ENCODE data around the gene RNF11. TPM values are rescaled to one million over a fixed set of nuclear protein-coding genes. Genes with fewer than 3 reads are reported as not detected.
A peak's percentile ranks its signal among the peaks of the same experiment; 100 is the strongest.

The RNF11 gene
- total RNA-seq, 2 donors from 2014 or later: 69.6 to 109 TPM

DNA sequence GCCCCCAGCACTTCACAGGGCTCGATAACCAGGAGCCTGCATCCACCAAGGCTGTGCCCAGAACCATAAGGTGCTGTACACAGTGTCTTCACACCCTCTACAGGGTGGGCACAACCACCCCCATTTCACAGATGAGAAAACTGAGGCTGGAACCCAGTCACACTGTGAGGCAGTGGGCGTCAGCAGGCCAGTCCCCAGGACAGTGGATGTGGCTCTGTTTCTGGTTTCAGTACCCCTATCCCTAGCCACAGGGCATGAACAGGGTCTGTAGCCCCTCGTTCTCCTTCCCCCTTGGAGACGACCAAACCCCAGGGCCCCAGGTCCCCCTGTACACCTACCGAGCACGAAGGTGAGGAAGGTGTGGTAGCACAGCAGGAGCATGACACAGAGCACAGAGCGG is 66.7 kb downstream of the RNF11 start:
- ATAC-seq: no peak
- intact Hi-C loops (cut with DNase I, micrococcal nuclease): no loop called here
- no peak for DNase-seq

DNA sequence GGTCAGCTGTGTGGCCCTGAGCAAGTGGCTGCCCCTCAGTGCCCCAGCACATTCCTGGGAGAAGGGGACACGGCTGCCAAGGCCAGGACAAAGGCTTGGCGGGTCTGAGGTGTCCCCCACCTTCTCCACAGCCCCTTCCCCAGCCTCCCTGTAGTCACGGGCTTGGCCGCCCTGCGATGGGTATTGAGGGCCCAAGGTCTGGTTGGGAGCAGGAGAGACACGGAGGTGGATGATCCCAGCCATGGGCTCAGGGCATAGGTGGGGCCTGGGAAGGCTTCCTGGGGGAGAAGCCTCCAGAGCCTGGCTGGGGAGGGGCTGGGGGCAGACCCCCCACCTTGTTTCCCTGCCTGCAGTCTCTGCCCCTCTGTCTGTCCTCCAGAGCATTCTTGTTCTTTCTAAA is 67.2 kb downstream of the RNF11 start:
- DNase-seq (no peak), ATAC-seq (no peak)
- intact Hi-C loops (cut with DNase I, micrococcal nuclease): no loop called here

GRCh38 chr1:51303751-51304251 is 67.7 kb downstream of the RNF11 start:
- intact Hi-C loops (cut with DNase I, micrococcal nuclease): no loop called here
- DNase-seq (no peak), ATAC-seq (no peak)

DNA sequence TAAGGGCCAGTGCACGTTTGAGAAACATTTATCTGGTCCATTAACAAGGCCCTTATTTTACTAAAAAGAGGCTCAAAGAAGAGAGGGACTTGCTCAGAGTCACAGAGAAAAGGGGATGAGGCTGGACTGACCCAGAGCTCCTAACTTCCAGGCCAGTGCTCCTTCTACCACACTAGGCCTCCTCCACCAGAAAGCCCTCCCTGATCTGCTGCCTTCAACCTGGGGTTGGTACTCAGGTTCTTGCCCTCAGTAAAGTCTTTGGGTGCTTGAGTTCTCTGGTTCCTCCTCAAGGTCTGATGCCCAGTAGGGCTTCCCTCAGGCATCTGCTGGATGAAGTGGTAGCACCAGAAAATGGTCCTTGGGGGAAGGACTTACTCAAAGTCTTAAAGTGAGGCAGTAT is 68.3 kb downstream of the RNF11 start:
- no peak for DNase-seq
- no peak for ATAC-seq
- intact Hi-C loops (cut with DNase I, micrococcal nuclease): no loop called here

DNA sequence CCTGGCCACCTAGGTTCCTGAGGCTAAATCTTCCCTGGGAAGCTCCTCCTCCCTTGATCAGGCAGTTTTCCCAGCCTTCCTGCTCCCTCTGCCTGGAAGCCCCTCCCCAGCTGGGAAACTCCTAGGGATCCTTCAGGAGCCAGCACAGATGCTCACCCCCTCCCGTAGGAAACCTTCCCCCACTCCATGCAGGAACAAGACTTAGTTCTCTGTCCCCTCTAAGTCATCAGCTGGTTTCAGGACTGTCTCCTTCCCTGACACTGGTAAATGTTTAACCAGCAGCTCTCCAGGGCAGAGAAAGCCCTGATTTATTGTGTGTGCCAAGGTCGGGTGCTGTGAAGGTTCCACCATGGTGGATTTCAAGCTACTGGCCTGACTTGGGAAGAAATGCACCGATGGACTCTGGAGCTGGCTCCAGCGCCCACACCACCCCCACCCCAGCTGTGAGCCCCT is 69.3 kb downstream of the RNF11 start:
- peak; percentile 46 to 59 for DNase-seq
- intact Hi-C loops (cut with DNase I, micrococcal nuclease): no loop called here
- peak; percentile 92 for ATAC-seq

DNA sequence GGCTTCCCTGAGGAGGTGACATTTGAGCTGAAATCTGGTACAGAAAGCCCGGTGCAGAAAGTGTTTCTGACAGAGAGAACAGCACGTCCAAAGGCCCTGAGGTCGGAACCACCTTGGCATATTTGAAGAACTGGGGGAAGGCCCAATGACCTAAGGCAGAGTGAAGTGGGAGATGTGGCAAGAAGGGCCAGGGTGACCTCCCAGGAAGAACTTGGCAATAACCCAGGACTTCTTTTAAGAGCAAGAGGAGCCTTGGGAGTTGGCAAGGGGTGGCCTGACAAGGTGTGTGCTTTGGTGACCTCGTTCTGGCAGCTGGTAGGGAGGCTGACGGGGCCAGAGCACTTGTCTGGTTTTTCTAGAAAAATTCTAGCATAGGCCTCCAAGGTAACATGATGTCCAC is 70.9 kb downstream of the RNF11 start:
- DNase-seq (no peak), ATAC-seq (no peak)
- intact Hi-C loops (cut with DNase I, micrococcal nuclease): no loop called here

DNA sequence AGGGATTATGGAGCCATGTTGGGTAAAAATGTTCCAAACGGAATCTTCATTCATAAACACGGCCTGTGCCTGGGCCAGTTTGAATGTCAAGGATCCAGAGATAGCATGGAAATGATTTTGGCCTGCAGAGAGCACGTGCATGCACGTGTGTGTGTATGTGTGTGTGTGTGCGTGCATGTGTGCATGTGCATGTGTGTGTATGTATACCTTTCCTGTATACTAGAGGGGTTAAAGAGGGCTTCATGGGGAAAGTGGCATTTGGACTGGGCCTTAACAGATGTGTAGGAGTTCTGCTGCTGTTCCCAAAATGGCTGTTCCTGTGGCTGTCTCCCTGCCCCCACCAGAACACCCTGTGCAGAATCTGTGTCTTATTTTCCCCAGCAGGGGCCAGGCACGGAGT is 72.6 kb downstream of the RNF11 start:
- DNase-seq: no peak
- intact Hi-C loops (cut with DNase I, micrococcal nuclease): no loop called here
- ATAC-seq: no peak

DNA sequence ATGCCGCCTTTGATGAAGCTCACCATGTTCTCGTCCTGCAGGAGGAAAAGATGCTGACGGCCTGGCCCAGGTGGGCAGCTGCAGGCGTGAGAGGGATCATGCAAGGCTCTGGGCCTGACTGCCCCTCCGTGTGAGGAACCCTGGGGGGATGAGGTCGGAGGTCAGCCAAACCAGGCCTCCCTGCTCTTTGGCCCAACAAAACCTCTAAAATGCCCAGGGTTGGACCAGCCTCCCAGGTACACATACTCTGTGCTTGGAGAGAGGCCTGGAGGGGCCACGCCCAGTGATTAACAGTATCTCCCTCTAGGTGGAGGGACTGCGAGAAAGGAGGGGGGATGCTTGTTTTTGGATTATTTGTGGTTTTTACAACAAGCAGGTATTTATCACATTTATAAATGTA is 73.2 kb downstream of the RNF11 start:
- ATAC-seq (no peak), DNase-seq (no peak)
- intact Hi-C loops (cut with DNase I, micrococcal nuclease): no loop called here

- intact Hi-C loops (cut with DNase I, micrococcal nuclease): no loop called here
- ATAC-seq (no peak), DNase-seq (no peak)
Measured at GRCh38 chr1:51310871-51311613, 75.0 kb downstream of the RNF11 start.

DNA sequence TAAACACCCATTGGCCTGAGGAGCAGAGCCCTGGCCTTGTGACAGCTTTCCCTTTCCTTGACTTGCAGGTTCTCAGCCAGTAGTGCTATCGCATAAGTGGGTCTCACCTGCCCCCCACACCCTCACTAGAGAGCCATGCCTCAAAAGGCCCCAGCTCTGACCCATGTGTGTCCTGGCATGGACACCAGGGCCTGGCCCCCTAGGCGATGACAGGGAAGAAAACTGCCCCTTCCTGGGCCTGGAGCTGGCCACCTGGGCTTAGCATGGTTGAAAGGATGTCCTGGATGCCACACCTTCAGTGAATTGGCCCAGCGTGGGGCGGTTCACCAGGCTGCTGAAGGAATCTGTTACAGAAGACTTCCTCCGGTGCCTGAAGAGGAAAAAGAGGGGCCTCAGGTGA is 75.8 kb downstream of the RNF11 start:
- no peak for ATAC-seq
- intact Hi-C loops (cut with DNase I, micrococcal nuclease): no loop called here
- no peak for DNase-seq

GRCh38 chr1:51312718-51313117 is 76.6 kb downstream of the RNF11 start:
- no peak for ATAC-seq
- intact Hi-C loops (cut with DNase I, micrococcal nuclease): no loop called here
- no peak for DNase-seq

DNA sequence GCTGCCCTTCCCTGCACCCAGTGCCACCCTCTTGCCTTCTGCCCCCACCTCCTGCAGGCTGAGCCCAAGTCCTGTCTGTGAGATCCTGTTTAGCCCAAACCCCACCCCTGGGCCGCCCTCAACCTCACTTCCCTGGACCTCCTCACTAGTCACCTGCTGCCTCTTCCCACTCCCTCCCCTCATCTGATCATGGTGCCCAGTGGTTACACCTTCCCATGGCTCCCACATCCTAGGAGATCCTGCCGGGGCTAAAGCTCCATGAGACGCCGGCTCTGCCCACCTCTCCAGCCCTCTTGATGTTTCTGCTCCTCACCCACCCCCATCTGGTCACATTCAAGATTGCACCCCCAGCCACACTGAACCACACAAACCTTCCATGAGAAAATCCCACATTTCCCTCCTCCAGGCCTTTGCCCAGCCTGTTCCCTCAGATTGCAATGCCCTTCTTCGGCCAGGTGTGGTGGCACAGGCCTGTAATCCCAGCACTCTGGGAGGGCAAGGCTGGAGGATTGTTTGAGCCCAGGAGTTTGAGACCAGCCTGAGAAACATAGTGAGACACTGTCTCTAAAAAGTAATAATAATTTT is 77.3 kb downstream of the RNF11 start:
- intact Hi-C loops (cut with DNase I, micrococcal nuclease): no loop called here
- peak; percentile 38 for ATAC-seq
- DNase-seq: no peak

DNA sequence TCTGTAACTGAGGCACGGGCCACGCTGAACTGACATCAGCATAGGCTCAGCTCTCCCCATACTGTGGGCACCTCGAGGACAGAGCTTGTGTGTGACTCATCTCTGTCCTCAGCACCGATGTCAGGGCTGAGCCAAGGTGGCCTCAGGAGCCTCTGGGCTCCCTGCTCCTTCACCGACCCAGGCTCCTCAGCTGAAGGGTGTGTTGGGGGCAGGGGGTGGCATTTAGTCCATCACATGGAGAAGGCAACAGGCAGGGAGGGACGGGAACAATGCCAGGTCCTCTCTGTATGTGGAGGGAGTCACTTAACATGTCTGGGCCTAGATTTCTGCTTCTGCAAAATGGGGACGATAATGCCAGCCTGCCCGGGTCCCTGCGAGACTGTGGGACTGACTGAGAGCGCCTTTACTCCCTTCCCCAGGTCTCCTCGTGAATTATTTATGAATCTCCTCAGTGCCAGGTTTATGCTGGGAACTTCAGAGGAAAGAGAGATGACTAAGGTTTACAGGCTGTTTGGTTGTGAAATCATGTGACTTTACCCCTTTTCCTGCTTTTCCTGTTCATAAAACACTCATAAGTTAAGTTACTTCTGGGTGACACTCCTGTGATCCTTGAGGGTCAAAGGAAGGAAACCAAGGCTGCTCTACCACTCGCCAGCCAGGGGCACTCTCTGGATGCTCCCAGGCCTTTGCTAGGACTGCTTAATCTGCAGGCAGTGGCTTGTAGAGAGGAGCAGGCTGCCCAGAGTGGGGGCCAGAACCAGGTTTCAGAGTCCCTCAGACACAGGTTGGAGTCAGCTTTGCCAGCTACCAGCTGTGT is 78.1 kb downstream of the RNF11 start:
- DNase-seq: peak in 1 of 2 donors; percentile 47
- intact Hi-C loops (cut with DNase I, micrococcal nuclease): no loop called here
- ATAC-seq: peak; percentile 78

- peak in 1 of 2 donors; percentile 40 for DNase-seq
- intact Hi-C loops (cut with DNase I, micrococcal nuclease): no loop called here
- ATAC-seq: peak; percentile 42
Measured at GRCh38 chr1:51314974-51315373, 78.9 kb downstream of the RNF11 start.

- DNase-seq (no peak), ATAC-seq (no peak)
- intact Hi-C loops (cut with DNase I, micrococcal nuclease): no loop called here
Measured at GRCh38 chr1:51316113-51316845, 80.2 kb downstream of the RNF11 start.

DNA sequence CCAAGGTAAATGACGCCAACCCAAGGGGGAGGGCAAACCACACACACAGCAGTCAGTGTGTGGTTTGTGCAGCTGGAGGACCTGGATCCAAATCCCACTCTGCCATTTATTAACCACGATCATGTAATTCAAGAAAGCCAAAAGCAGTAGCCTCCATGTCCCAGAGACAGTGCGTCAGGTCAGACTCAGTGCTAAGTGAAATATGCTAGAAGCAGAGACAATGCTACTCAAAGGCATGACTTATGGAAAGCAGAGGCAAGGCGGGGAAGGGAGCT is 80.7 kb downstream of the RNF11 start:
- DNase-seq: no peak
- intact Hi-C loops (cut with DNase I, micrococcal nuclease): no loop called here
- no peak for ATAC-seq

GRCh38 chr1:51317798-51318197 is 81.7 kb downstream of the RNF11 start:
- DNase-seq: no peak
- intact Hi-C loops (cut with DNase I, micrococcal nuclease): no loop called here
- no peak for ATAC-seq

DNA sequence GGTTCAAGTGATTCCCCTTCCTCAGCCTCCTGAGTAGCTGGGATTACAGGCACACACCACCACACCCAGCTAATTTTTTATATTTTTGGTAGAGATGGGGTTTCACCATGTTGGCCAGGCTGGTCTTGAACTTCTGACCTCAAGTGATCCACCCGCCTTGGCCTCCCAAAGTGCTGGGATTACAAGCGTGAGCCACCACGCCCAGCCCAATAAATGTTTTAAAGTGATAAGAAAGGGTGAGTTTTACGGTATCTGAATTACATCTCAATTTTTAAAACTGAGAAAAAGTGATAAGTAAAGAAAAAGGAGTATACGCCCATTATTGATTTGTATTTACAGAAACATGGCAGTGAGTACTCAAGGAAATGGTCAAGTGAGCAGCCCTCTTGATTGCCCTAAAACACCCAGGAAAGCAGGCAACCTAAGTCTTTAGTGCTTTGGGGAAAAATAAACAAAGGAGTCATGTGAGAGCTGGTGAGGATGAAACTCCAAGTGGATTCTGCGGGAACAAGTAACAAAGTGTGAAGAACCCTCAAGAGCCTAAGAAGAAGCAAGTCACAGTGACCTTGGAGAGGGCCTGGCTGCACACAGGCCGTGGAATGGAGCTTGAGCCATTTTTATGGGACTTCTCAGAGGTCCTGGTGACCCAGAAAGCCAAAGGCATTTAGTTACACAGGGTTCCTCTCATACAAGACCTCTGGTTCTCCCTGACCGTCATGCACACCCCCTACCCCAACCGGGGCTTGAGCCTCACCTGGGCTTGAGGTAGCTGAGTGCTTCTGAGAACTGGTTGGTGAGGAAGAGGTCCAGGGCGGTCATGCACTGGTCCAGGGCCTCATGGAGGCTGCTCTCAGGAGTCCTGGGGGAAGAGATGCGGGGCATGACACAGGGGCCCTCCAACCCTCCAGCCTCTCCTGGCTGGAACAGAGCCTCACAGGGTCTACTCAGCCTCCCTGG is 85.2 kb downstream of the RNF11 start:
- DNase-seq (no peak), ATAC-seq (peak; percentile 80)
- intact Hi-C loops (cut with DNase I, micrococcal nuclease): no loop called here

Data from left colon (tissue), 2 donors.